ENCODE data around the gene FURIN. TPM values are rescaled to one million over a fixed set of nuclear protein-coding genes. Genes with fewer than 3 reads are reported as not detected.
A peak's percentile ranks its signal among the peaks of the same experiment; 100 is the strongest.

Gene FURIN
- total RNA-seq, 1 experiment from 2014 or later = 35.1 TPM

GRCh38 chr15:90879730-90880366 is 11.5 kb downstream of the FURIN start:
- Mint-ChIP-seq H3K27me3 (ENCODE audit: low read depth) (no peaks in the 10 kb centered on the region), H3K4me3 (no peak overlapping the region), H3K4me1 (peaks cover 8 to 11% of the 10 kb centered on the region in 2 experiments), H3K36me3 (ENCODE audit: insufficient read depth in 1 of 3, low read depth in 3 of 3) (peaks cover 20 to 44% (median 33%) of the 10 kb centered on the region in 3 experiments; a peak in 6 of 7 replicates), H3K27ac (0 out of 7 replicates have a peak overlapping the region, but pooled peaks of 1 of the 3 experiments have one; percentile 76), H3K9me3 (no peaks in the 10 kb centered on the region)
- Histone ChIP-seq H3K4ac (ENCODE audit: low read depth, low read length) (no peak overlapping the region), H2BK15ac (ENCODE audit: low read depth, low read length) (no peak overlapping the region), H2BK120ac (ENCODE audit: low read depth, low read length, poor library complexity, severe bottlenecking) (no peak overlapping the region), H2BK5ac (ENCODE audit: insufficient read length, low read length) (no peak overlapping the region), H4K8ac (replicated peaks; ENCODE audit: insufficient read length, low read depth, low read length) (no peak overlapping the region), H3K27me3 (ENCODE audit: insufficient read depth, low read length) (no peaks in the 10 kb centered on the region), H3T11ph (ENCODE audit: low read length) (no peak overlapping the region), H3K27ac (ENCODE audit: insufficient read length, low read depth, low read length) (no peak overlapping the region), H3K23me2 (ENCODE audit: insufficient read length, low read depth, low read length, poor library complexity, severe bottlenecking) (peaks cover 7% of the 10 kb centered on the region), H3K9ac (ENCODE audit: extremely low read depth, insufficient read length, low read length) (no peak overlapping the region), H2BK20ac (ENCODE audit: low read depth, low read length, poor library complexity, severe bottlenecking) (no peak overlapping the region), H4K20me1 (ENCODE audit: control insufficient read depth, insufficient read depth, insufficient read length) (no peaks in the 10 kb centered on the region), H3K9me3 (ENCODE audit: control insufficient read depth, low read depth, low read length) (no peaks in the 10 kb centered on the region), H3K56ac (ENCODE audit: insufficient read length, low read depth, low read length) (no peak overlapping the region), H3K4me2 (ENCODE audit: insufficient read depth, insufficient read length, low read length) (no peak overlapping the region), H4K91ac (ENCODE audit: insufficient read length, low read depth, low read length) (no peak overlapping the region), H2BK12ac (ENCODE audit: insufficient read length, low read depth, low read length) (no peak overlapping the region), H3K14ac (ENCODE audit: insufficient read depth, low read length) (no peak overlapping the region), H2AK5ac (ENCODE audit: insufficient read length, low read length) (no peak overlapping the region), H3K23ac (ENCODE audit: insufficient read length, low read depth, low read length) (no peak overlapping the region), H3K18ac (ENCODE audit: insufficient read length, low read depth, low read length) (no peak overlapping the region), H3K79me2 (ENCODE audit: insufficient read depth, low read length) (no peaks in the 10 kb centered on the region), H2AFZ (ENCODE audit: low read length) (no peak overlapping the region), H3K79me1 (ENCODE audit: insufficient read depth, low read depth, low read length, poor library complexity, severe bottlenecking) (no peaks in the 10 kb centered on the region), H4K5ac (ENCODE audit: insufficient read length, low read depth, low read length) (no peak overlapping the region), H3K4me1 (ENCODE audit: insufficient read depth, low read length) (no peaks in the 10 kb centered on the region)
- no peak for DNase-seq
- no CpG with 5 or more reads among the region's 35 CpGs for WGBS (ENCODE audit: extremely low coverage, insufficient read length, low lambda C conversion rate)
- TF ChIP-seq, protein P1, sequence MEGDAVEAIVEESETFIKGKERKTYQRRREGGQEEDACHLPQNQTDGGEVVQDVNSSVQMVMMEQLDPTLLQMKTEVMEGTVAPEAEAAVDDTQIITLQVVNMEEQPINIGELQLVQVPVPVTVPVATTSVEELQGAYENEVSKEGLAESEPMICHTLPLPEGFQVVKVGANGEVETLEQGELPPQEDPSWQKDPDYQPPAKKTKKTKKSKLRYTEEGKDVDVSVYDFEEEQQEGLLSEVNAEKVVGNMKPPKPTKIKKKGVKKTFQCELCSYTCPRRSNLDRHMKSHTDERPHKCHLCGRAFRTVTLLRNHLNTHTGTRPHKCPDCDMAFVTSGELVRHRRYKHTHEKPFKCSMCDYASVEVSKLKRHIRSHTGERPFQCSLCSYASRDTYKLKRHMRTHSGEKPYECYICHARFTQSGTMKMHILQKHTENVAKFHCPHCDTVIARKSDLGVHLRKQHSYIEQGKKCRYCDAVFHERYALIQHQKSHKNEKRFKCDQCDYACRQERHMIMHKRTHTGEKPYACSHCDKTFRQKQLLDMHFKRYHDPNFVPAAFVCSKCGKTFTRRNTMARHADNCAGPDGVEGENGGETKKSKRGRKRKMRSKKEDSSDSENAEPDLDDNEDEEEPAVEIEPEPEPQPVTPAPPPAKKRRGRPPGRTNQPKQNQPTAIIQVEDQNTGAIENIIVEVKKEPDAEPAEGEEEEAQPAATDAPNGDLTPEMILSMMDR (conservative IDR thresholded peaks at IDR 0.05) = no peak
